Endothelial cell of umbilical vein (primary cell): ENCODE data around the gene KSR1. TPM values are rescaled to one million over a fixed set of nuclear protein-coding genes. Genes with fewer than 3 reads are reported as not detected.

ENCODE experiments used
- BruUV-seq: library from RNA; stranded (reverse); fragments of 400-500 nt; replicated peaks from 2 replicates; lab custom pipeline; 2021; lab: Mats Ljungman, UMichigan
- CTCF ChIA-PET: fragments of 300-600, 350-600 bp; sonication (Branson Sonifier 250); formaldehyde crosslinking; loops from one replicate; lab custom pipeline; 2021; ENCODE audit warnings: antibody characterized with exemption, inconsistent platforms; lab: Charles Lee
- POLR2A ChIA-PET: fragments of 300-600, 350-600 bp; sonication (Branson Sonifier 250); formaldehyde crosslinking; loops from one replicate; lab custom pipeline; 2021; ENCODE audit warnings: antibody characterized with exemption, inconsistent platforms; lab: Charles Lee
- DNase-seq: peaks from one replicate; pipeline ENCODE4 v3.0.0-alpha.2; 2011; ENCODE audit warnings: low read depth, low spot score
- FAIRE-seq: peaks from 2 replicates; lab custom pipeline; 2011; peaks lifted over from hg19 to GRCh38; lab: Jason Lieb, UNC
- H2AFZ ChIP-seq: 2 replicates; pipeline ENCODE4 v1.6.0; 2012; ENCODE audit warnings: low read depth, low read length, control low read depth, inconsistent platforms
- H3K27ac ChIP-seq: 2 replicates; pipeline ENCODE4 v1.5.1; 2011; ENCODE audit warnings: low read depth, mild to moderate bottlenecking, control low read depth, low read length, moderate library complexity; ENCODE audit not compliant: insufficient read depth
- H3K27me3 ChIP-seq, 2 experiments: 2 replicates each; pipeline versions ENCODE4 v1.6.0 to v1.6.1; 2011; ENCODE audit warnings: low read length in 2 of 2, mixed read lengths in 1 of 2; ENCODE audit not compliant: control insufficient read depth in 2 of 2, insufficient read depth in 2 of 2
- H3K36me3 ChIP-seq, 2 experiments: 2 replicates in 1 of 2; 3 replicates in 1 of 2; pipeline ENCODE4 v1.5.1; 2011; ENCODE audit warnings: low read length in 2 of 2, mild to moderate bottlenecking in 1 of 2, moderate library complexity in 1 of 2; ENCODE audit not compliant: control insufficient read depth in 2 of 2, insufficient read depth in 2 of 2; ENCODE audit errors: extremely low read depth in 1 of 2
- H3K4me1 ChIP-seq: 3 replicates; pipeline ENCODE4 v1.5.1; 2011; ENCODE audit warnings: mild to moderate bottlenecking, low read length; ENCODE audit not compliant: control insufficient read depth, insufficient read depth; ENCODE audit errors: extremely low read depth
- H3K4me2 ChIP-seq: 2 replicates; pipeline ENCODE4 v1.6.1; 2011; ENCODE audit warnings: low read length, control low read depth, mixed read lengths; ENCODE audit not compliant: insufficient read depth
- H3K4me3 ChIP-seq, 3 experiments: fragments of 200-600 bp in 1 of 3; sonication (generic), shearing (Covaris generic) in 1 of 3; replicated peaks in 1 of 3; 2 replicates each; pipeline ENCODE4 v1.5.1; 2011 to 2016; ENCODE audit warnings: control low read depth in 3 of 3, low read length in 3 of 3, mild to moderate bottlenecking in 2 of 3, inconsistent platforms in 1 of 3, low read depth in 1 of 3, moderate library complexity in 1 of 3; ENCODE audit not compliant: insufficient read depth in 1 of 3
- H3K79me2 ChIP-seq: 2 replicates; pipeline ENCODE4 v1.6.0; 2012; ENCODE audit warnings: low read length, inconsistent platforms; ENCODE audit not compliant: control insufficient read depth, insufficient read depth
- H3K9ac ChIP-seq: replicated peaks from 2 replicates; pipeline ENCODE3; 2011; ENCODE audit warnings: low read length, control low read depth; ENCODE audit not compliant: insufficient read depth; ENCODE audit errors: extremely low read depth
- H3K9me1 ChIP-seq: replicated peaks from 3 replicates; pipeline ENCODE4 v1.6.0; 2011; ENCODE audit warnings: mild to moderate bottlenecking, low read length; ENCODE audit not compliant: control insufficient read depth, insufficient read depth; ENCODE audit errors: extremely low read depth
- H3K9me3 ChIP-seq: replicated peaks from 2 replicates; pipeline ENCODE4 v1.5.1; 2012; ENCODE audit warnings: low read length, inconsistent platforms; ENCODE audit not compliant: control insufficient read depth, insufficient read depth
- H4K20me1 ChIP-seq: replicated peaks from 2 replicates; pipeline ENCODE3; 2011; ENCODE audit warnings: mild to moderate bottlenecking, low read length; ENCODE audit not compliant: control insufficient read depth, insufficient read depth; ENCODE audit errors: extremely low read depth
- EZH2 ChIP-seq: IDR thresholded peaks from 2 replicates; pipeline ENCODE4 v1.6.1; 2012; ENCODE audit warnings: borderline replicate concordance, low read depth, mild to moderate bottlenecking, moderate library complexity, low read length, inconsistent platforms; ENCODE audit not compliant: severe bottlenecking
- FOS ChIP-seq: IDR thresholded peaks from 2 replicates; pipeline ENCODE4 v1.6.1; 2011; ENCODE audit warnings: mild to moderate bottlenecking, low read length, moderate library complexity, borderline replicate concordance; ENCODE audit not compliant: insufficient read depth
- GATA2 ChIP-seq: IDR thresholded peaks from 2 replicates; pipeline ENCODE4 v1.7.0; 2011; ENCODE audit warnings: low read depth, mild to moderate bottlenecking, moderate library complexity, mixed read lengths, low read length; ENCODE audit not compliant: insufficient read length, insufficient read depth
- JUN ChIP-seq: IDR thresholded peaks from 2 replicates; pipeline ENCODE4 v1.6.1; 2011; ENCODE audit warnings: borderline replicate concordance, low read depth; ENCODE audit not compliant: insufficient read length, insufficient read depth
- MYC ChIP-seq: IDR thresholded peaks from one replicate; pipeline ENCODE4 v1.6.1; 2011; ENCODE audit warnings: mild to moderate bottlenecking, low read depth, low read length
- POLR2A ChIP-seq: IDR thresholded peaks from 2 replicates; pipeline ENCODE4 v1.6.1; 2012; ENCODE audit warnings: low read depth, mild to moderate bottlenecking, control low read depth, low read length
- POLR2AphosphoS5 ChIP-seq: IDR thresholded peaks from 2 replicates; pipeline ENCODE4 v1.6.1; 2012; ENCODE audit warnings: low read depth, mild to moderate bottlenecking, control low read depth, low read length, moderate library complexity; ENCODE audit not compliant: insufficient read depth
- dilution Hi-C: fragments of 300-500 bp; cut with MboI; formaldehyde crosslinking; loops from one replicate; pipeline ENCODE4 v1.15.0; 2019; ENCODE audit warnings: low sequenced_read_pairs; ENCODE audit not compliant: extremely low pct_ligation_motif_present
- intact Hi-C: fragments of 100-400 bp; cut with micrococcal nuclease; formaldehyde crosslinking; loops from one replicate; pipeline ENCODE4 v1.10.0; 2022
- polyA plus RNA-seq, 4 experiments: library from polyadenylated mRNA; depleted of rRNA in 3 of 4; stranded (reverse) in 3 of 4; unstranded in 1 of 4; fragments of >200 nt; gene quantifications; 2 replicates each; pipeline versions ENCODE4 v1.2.1 to v1.2.3, GENCODE V29; 2011 to 2012; ENCODE audit warnings: missing spikeins in 1 of 4
- total RNA-seq: library from RNA; stranded (reverse); gene quantifications from 2 replicates; pipeline ENCODE4 v1.2.3, GENCODE V29; 2021
- TF ChIP-seq, protein P1 (sequence below): IDR thresholded peaks from 2 replicates; pipeline ENCODE4 v1.6.1; 2011; ENCODE audit not compliant: insufficient read depth, insufficient read length
- TF ChIP-seq, protein P2 (sequence below), 2 donors: IDR thresholded peaks; 1 replicate in 1 of 2; 2 replicates in 1 of 2; pipeline ENCODE4 v1.5.1; 2011; ENCODE audit warnings: low read length in 2 of 2, mild to moderate bottlenecking in 2 of 2, moderate library complexity in 2 of 2, control low read depth in 1 of 2, inconsistent platforms in 1 of 2, low read depth in 1 of 2; ENCODE audit not compliant: insufficient read depth in 1 of 2; ENCODE audit errors: extremely low read depth in 1 of 2

The KSR1 gene
- total and polyA plus RNA-seq, 2 donors (not counting 3 experiments of a cell fraction or from before 2014, with no cell fraction given): 35.4 to 80.2 TPM

DNA sequence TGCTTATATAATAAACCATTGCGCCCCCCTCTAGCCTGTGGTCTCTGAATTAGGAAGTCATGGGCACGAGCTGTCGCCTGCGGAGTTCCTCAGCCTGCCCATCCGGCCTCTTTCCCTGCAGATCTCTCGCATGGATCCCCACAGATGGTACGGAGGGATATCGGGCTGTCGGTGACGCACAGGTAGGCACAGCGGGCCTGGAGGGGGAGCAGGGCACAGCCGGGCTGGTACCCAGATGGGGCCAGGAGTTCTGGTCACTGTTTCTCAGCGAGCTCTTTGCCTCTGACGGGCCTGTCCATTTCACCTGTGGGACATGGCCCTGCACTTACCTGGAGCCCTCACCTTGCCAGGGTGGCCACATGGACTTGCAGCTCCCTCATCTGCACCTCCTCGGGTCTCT lies 132.1 kb downstream of the KSR1 start:
- no peak overlapping the region for H3K4me3 ChIP-seq
- no peak overlapping the region for H3K9ac ChIP-seq
- FAIRE-seq: no peak
- no peak overlapping the region for H3K4me2 ChIP-seq
- no peaks in the 10 kb centered on the region for H3K79me2 ChIP-seq
- dilution Hi-C loops: no loop called here
- intact Hi-C loops: no loop called here
- H4K20me1 ChIP-seq: no peaks in the 10 kb centered on the region
- H3K27ac ChIP-seq: no peak overlapping the region
- ChIA-PET POLR2A (no interaction called here), CTCF (interaction anchor here (1.2 to 1.7 kb wide), 3 partner anchors 11 to 256 kb away, joined by 3 to 7 read pairs (median 5); no protein-coding TSS in a partner anchor)
- H3K9me1 ChIP-seq: no peaks in the 10 kb centered on the region
- no peaks in the 10 kb centered on the region for H3K27me3 ChIP-seq
- no peaks in the 10 kb centered on the region for H3K4me1 ChIP-seq
- no peak overlapping the region for H2AFZ ChIP-seq
- BruUV-seq: no TSS peak
- peaks cover 5 to 44% of the 10 kb centered on the region in 2 experiments for H3K36me3 ChIP-seq
- TF ChIP-seq POLR2A (no peak), FOS (no peak), JUN (no peak), POLR2AphosphoS5 (no peak), EZH2 (no peak), MYC (no peak), GATA2 (no peak)
- TF ChIP-seq, protein P1, sequence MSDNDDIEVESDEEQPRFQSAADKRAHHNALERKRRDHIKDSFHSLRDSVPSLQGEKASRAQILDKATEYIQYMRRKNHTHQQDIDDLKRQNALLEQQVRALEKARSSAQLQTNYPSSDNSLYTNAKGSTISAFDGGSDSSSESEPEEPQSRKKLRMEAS: no peak
- TF ChIP-seq, protein P2, sequence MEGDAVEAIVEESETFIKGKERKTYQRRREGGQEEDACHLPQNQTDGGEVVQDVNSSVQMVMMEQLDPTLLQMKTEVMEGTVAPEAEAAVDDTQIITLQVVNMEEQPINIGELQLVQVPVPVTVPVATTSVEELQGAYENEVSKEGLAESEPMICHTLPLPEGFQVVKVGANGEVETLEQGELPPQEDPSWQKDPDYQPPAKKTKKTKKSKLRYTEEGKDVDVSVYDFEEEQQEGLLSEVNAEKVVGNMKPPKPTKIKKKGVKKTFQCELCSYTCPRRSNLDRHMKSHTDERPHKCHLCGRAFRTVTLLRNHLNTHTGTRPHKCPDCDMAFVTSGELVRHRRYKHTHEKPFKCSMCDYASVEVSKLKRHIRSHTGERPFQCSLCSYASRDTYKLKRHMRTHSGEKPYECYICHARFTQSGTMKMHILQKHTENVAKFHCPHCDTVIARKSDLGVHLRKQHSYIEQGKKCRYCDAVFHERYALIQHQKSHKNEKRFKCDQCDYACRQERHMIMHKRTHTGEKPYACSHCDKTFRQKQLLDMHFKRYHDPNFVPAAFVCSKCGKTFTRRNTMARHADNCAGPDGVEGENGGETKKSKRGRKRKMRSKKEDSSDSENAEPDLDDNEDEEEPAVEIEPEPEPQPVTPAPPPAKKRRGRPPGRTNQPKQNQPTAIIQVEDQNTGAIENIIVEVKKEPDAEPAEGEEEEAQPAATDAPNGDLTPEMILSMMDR (IDR thresholded peaks at IDR 0.05; ENCODE audit: extremely low read depth in 1 of 2, insufficient read depth in 1 of 2, low read depth in 1 of 2, low read length in 2 of 2): no peak
- DNase-seq: no peak
- no peaks in the 10 kb centered on the region for H3K9me3 ChIP-seq
